Cardiac ventricle fibroblast (primary cell): ENCODE data around the gene CIPC. TPM values are rescaled to one million over a fixed set of nuclear protein-coding genes. Genes with fewer than 3 reads are reported as not detected.

ENCODE experiments used
- total RNA-seq: library from RNA; depleted of rRNA; stranded (reverse); fragments of >200 nt; gene quantifications from 2 replicates; pipeline ENCODE4 v1.2.3, GENCODE V29; 2015

The CIPC gene
- total RNA-seq = 11.6 and 12.0 TPM in 2 replicates

GRCh38 chr14:77097700-77098528 lies at the start of gene CIPC:
TSS of gene CIPC (plus strand) at chr14:77098258. CDS start at chr14:77105709, 7,451 bp downstream.

GRCh38 chr14:77141214-77142004 lies 43.4 kb downstream of the CIPC start, which contains the start of gene ZDHHC22:
TSS of gene ZDHHC22 (minus strand) at chr14:77141791. CDS start at chr14:77139738, 2,053 bp downstream.

Other genes with a start within 250 kb of the CIPC start
- gene IRF2BPL, start 69.5 kb upstream of the CIPC start, total RNA-seq = 23.1 and 23.7 TPM in 2 replicates
- gene ZDHHC22, start 43.5 kb downstream of the CIPC start, total RNA-seq = not detected in 2 replicates
- not detected in 2 replicates for gene TMEM63C, start 83.5 kb downstream of the CIPC start, total RNA-seq
- not detected in 2 replicates for gene NGB, start 172.9 kb downstream of the CIPC start, total RNA-seq
- 9.4 and 14.4 TPM in 2 replicates for gene POMT2, start 222.6 kb downstream of the CIPC start, total RNA-seq
- 19.6 and 25.1 TPM in 2 replicates for gene GSTZ1, start 222.8 kb downstream of the CIPC start, total RNA-seq